ENCODE results near the gene ENG. TPM values are rescaled to one million over a fixed set of nuclear protein-coding genes. Genes with fewer than 3 reads are reported as not detected.

Gene ENG
- total RNA-seq, 1 donor from 2014 or later: not detected

- peaks cover 30% of the 10 kb centered on the region for H3F3A ChIP-seq (ENCODE audit: low read depth)
- H2AFZ ChIP-seq (replicated peaks): no peak overlapping the region
- H3K9ac ChIP-seq: no peak overlapping the region
- DNase-seq (ENCODE audit: low spot score): peak; percentile 92
- peaks cover 24% of the 10 kb centered on the region for H3K4me1 Mint-ChIP-seq
- peaks cover 4% of the 10 kb centered on the region for H3K4me1 ChIP-seq
- H3K27me3 ChIP-seq: peaks cover 27% of the 10 kb centered on the region
- H3K9me3 ChIP-seq (ENCODE audit: low read depth): no peaks in the 10 kb centered on the region
- H3K9me3 Mint-ChIP-seq: no peaks in the 10 kb centered on the region
- peak; percentile 65 for TF ChIP-seq CTCF (IDR thresholded peaks at IDR 0.05)
- TF ChIP-seq EZH2phosphoT487 (IDR thresholded peaks at IDR 0.05): no peak
- no peak for TF ChIP-seq EZH2 (IDR thresholded peaks at IDR 0.05)
- H4K20me1 ChIP-seq (ENCODE audit: low read depth): no peaks in the 10 kb centered on the region
- no peak overlapping the region for H3K27ac ChIP-seq
- no peaks in the 10 kb centered on the region for H3K36me3 Mint-ChIP-seq
- H3K4me3 ChIP-seq: peak overlapping the region; percentile 20
- peak overlapping the region; percentile 50 for H3K4me3 Mint-ChIP-seq
- H3K79me2 ChIP-seq (ENCODE audit: low read depth): no peaks in the 10 kb centered on the region
- no peak overlapping the region for H3K27ac Mint-ChIP-seq
- H3K27me3 Mint-ChIP-seq (ENCODE audit: insufficient read depth, low read depth): peaks cover 6% of the 10 kb centered on the region
- H3K36me3 ChIP-seq: no peaks in the 10 kb centered on the region
- H3K4me2 ChIP-seq: peak overlapping the region; percentile 59
Observed at GRCh38 chr9:127825319-127826051, 29.0 kb downstream of the ENG start.

GRCh38 chr9:127822108-127822507 lies 32.4 kb downstream of the ENG start:
- H3K4me1 ChIP-seq: no peaks in the 10 kb centered on the region
- H3K4me2 ChIP-seq: no peak overlapping the region
- Mint-ChIP-seq H3K36me3 (no peaks in the 10 kb centered on the region), H3K9me3 (no peaks in the 10 kb centered on the region), H3K4me1 (peaks cover 10% of the 10 kb centered on the region), H3K27me3 (ENCODE audit: insufficient read depth, low read depth) (peaks cover 10% of the 10 kb centered on the region), H3K4me3 (no peak overlapping the region), H3K27ac (no peak overlapping the region)
- TF ChIP-seq CTCF (IDR thresholded peaks at IDR 0.05) (no peak), EZH2 (IDR thresholded peaks at IDR 0.05) (no peak)
- H3K9ac ChIP-seq: no peak overlapping the region
- H3K79me2 ChIP-seq (ENCODE audit: low read depth): no peaks in the 10 kb centered on the region
- H3F3A ChIP-seq (ENCODE audit: low read depth): peaks cover 16% of the 10 kb centered on the region
- no peaks in the 10 kb centered on the region for H3K36me3 ChIP-seq
- H2AFZ ChIP-seq (replicated peaks): no peak overlapping the region
- H4K20me1 ChIP-seq (ENCODE audit: low read depth): no peaks in the 10 kb centered on the region
- DNase-seq (ENCODE audit: low spot score): no peak
- H3K27ac ChIP-seq: no peak overlapping the region
- H3K4me3 ChIP-seq: no peak overlapping the region
- H3K27me3 ChIP-seq: peaks cover 15% of the 10 kb centered on the region
- no peaks in the 10 kb centered on the region for H3K9me3 ChIP-seq (ENCODE audit: low read depth)

- H3K27ac Mint-ChIP-seq: peak overlapping the region; percentile 57
- no peaks in the 10 kb centered on the region for H3K4me1 Mint-ChIP-seq
- no peaks in the 10 kb centered on the region for H3K36me3 Mint-ChIP-seq
- Histone ChIP-seq H3K4me1 (no peaks in the 10 kb centered on the region), H3K4me2 (no peak overlapping the region), H3K27ac (no peak overlapping the region), H2AFZ (replicated peaks) (no peak overlapping the region), H3K9ac (no peak overlapping the region), H3K36me3 (no peaks in the 10 kb centered on the region), H3K27me3 (no peaks in the 10 kb centered on the region), H3F3A (ENCODE audit: low read depth) (peaks cover 4% of the 10 kb centered on the region), H4K20me1 (ENCODE audit: low read depth) (no peaks in the 10 kb centered on the region), H3K4me3 (no peak overlapping the region), H3K79me2 (ENCODE audit: low read depth) (no peaks in the 10 kb centered on the region), H3K9me3 (ENCODE audit: low read depth) (no peaks in the 10 kb centered on the region)
- TF ChIP-seq CTCF (IDR thresholded peaks at IDR 0.05) (no peak), EZH2phosphoT487 (IDR thresholded peaks at IDR 0.05) (no peak), EZH2 (IDR thresholded peaks at IDR 0.05) (no peak)
- peak overlapping the region; percentile 27 for H3K4me3 Mint-ChIP-seq
- peaks cover 4% of the 10 kb centered on the region for H3K27me3 Mint-ChIP-seq (ENCODE audit: insufficient read depth, low read depth)
- no peak for DNase-seq (ENCODE audit: low spot score)
- no peaks in the 10 kb centered on the region for H3K9me3 Mint-ChIP-seq
Observed at GRCh38 chr9:127818574-127818973, 35.9 kb downstream of the ENG start.

Data from neural progenitor cell (in vitro differentiated cells).